Measurements from ENCODE around the gene ULK2.

- TF ChIP-seq CTCF (IDR thresholded peaks at IDR 0.05; ENCODE audit: low read depth, low read length, poor library complexity, severe bottlenecking), result no peak
- TF ChIP-seq EZH2phosphoT487 (IDR thresholded peaks at IDR 0.05; ENCODE audit: borderline replicate concordance, low read length), result no peak
These were observed 128.2 kb downstream of the ULK2 start for GRCh38 chr17:19739241-19740201.
